Fibroblast of lung (primary cell): ENCODE data around the gene ASGR1.

ENCODE experiments used
- EZH2 ChIP-seq: IDR thresholded peaks from 2 replicates; pipeline ENCODE4 v1.5.1; 2012; ENCODE audit warnings: low read length, control low read depth, mild to moderate bottlenecking; ENCODE audit errors: missing control alignments
- TF ChIP-seq, protein P1 (sequence below), 2 donors: IDR thresholded peaks in 1 of 2; conservative IDR thresholded peaks in 1 of 2; 1 replicate in 1 of 2; 2 replicates in 1 of 2; pipeline ENCODE4 v1.5.1; 2011 to 2012; ENCODE audit warnings: low read length in 2 of 2, control low read depth in 1 of 2, inconsistent platforms in 1 of 2, low read depth in 1 of 2, mild to moderate bottlenecking in 1 of 2

DNA sequence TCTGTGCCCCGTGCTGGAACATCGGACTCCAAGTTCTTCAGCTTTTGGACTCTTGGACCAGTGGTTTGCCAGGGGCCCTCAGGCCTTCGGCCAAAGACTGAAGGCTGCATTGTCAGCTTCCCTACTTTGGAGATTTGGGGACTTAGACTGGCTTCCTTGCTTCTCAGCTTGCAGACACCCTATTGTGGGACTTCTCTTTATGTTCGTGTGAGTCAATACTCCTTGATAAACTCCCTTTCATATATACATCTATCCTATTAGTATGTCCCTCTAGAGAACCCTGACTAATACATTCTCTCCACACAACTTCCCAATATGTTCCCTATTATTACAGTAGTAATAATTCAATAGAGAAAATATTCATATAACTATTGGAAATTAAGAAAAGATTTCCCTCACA, 55.3 kb downstream of the ASGR1 start:
- TF ChIP-seq, protein P1, sequence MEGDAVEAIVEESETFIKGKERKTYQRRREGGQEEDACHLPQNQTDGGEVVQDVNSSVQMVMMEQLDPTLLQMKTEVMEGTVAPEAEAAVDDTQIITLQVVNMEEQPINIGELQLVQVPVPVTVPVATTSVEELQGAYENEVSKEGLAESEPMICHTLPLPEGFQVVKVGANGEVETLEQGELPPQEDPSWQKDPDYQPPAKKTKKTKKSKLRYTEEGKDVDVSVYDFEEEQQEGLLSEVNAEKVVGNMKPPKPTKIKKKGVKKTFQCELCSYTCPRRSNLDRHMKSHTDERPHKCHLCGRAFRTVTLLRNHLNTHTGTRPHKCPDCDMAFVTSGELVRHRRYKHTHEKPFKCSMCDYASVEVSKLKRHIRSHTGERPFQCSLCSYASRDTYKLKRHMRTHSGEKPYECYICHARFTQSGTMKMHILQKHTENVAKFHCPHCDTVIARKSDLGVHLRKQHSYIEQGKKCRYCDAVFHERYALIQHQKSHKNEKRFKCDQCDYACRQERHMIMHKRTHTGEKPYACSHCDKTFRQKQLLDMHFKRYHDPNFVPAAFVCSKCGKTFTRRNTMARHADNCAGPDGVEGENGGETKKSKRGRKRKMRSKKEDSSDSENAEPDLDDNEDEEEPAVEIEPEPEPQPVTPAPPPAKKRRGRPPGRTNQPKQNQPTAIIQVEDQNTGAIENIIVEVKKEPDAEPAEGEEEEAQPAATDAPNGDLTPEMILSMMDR (conservative IDR thresholded peaks at IDR 0.05 in 1 of 2, IDR thresholded peaks at IDR 0.05 in 1 of 2; ENCODE audit: low read depth in 1 of 2, low read length in 2 of 2) = no peak
- TF ChIP-seq EZH2 = no peak
